ENCODE results near the gene ELAVL2.

The ELAVL2 gene

DNA sequence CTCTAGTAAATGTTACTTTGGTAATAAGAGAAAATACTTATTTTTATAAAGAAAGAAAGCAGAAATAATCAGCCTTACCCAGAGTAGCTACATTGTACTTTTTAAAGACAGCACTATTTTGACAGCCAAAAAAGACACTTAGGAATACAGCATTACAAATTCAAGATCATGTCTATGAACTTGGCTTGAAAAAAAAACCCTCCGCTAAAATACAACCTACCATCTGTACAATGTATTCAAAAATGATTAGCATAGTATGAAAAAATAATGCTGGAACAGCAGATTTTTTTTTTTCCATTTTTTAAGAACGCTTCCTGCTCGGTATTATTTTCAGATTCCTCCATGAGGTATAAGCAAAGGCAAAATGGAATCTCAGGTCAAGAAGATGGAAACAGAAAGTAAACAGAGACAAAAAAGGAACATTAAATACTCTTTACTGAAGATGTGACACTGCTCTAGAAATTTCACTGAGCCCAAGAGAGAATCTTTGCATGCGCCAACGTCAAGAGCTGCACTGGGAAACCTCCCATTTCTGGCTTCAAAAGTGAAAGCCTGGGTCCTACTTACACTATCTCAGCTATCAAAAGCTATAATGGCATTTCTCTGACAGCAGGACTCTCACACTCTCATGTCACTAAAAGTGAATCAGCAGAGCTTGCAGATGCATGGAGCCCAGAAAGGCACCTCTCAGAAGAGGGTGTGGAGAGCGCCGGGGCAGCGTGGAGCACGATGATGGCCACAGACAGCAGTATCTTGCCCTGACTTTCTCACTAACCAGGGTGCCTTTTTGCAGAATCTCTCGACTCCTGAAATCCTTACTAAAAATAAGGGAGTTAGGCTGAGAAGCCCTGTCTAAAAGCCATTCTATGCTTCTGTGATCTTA lies 167.4 kb downstream of the ELAVL2 start:
- DNase-seq, result no peak

DNA sequence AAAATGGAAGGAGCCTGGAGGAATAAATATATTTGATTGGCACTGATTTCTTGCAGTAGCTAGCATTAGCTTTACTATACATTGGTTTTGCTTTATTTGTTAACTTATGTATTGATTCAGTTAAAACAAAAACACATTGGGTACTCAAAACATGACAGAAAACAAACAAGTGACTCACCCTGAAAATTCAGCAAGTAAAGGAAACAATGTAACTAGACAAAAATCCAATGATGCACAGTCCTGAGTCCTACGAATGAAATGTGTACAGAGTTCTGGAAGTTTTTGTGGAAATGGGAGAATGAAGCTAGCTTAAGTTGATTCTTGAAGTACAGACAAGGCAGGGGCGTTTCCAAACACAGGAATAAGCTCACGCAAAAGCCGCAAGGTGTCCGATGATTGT lies 175.0 kb downstream of the ELAVL2 start:
- no peak for DNase-seq

DNA sequence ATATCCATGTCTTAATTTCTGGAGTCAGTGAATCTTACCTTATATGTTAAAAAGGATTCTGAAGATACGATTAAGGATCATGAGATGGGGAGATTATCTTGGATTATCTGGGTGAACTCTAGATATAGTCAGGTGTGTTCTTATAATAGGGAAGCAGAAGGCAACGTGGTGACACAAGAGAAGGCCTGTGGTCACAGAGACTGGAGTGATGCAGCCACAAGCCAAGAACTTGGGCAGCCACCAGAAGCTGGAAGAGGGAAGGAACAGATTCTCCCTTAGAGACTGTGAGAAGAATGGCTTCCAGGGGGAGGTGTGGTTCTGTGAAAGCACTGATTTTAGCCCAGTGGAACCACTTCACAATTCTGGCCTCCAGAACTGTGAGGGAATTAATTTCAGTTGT lies 177.4 kb downstream of the ELAVL2 start:
- DNase-seq, result no peak

DNA sequence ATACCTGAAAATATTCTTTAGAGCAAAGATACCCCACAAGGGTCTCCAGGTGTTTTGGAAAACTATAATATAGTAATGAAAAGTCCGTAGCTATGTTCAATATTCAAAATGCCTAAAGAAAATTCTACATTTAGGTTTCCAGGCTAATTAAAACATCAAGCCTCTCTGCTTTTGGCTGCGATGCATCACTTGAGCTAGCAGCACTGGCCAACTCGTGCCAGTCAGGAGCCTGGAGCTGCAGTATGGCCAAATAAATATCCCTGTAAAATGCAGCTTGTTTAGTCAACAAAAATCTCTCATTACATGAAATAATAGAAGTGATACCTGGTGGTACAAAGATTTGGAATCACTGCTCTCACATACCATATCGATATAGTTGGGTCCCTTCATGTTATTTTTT lies 181.1 kb downstream of the ELAVL2 start:
- no peak for DNase-seq

DNA sequence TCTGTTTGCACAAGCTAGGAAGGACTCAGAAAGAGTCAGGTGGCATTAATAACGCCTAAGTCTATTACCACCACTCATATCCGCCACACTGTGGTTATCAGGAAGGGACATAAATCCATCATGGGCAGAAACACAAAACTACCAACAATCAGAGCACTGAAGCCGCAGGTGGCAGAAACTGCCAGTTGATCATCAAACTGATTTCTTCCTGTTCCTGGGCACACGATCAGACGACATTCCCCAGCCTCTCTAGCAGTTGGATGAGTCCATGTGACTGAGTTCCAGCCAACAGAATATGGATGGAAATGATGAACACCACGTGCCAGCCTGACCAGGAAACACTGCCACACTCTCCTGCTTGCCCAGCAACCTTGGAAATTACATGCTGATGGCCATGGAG lies 181.7 kb downstream of the ELAVL2 start:
- no peak for DNase-seq

DNA sequence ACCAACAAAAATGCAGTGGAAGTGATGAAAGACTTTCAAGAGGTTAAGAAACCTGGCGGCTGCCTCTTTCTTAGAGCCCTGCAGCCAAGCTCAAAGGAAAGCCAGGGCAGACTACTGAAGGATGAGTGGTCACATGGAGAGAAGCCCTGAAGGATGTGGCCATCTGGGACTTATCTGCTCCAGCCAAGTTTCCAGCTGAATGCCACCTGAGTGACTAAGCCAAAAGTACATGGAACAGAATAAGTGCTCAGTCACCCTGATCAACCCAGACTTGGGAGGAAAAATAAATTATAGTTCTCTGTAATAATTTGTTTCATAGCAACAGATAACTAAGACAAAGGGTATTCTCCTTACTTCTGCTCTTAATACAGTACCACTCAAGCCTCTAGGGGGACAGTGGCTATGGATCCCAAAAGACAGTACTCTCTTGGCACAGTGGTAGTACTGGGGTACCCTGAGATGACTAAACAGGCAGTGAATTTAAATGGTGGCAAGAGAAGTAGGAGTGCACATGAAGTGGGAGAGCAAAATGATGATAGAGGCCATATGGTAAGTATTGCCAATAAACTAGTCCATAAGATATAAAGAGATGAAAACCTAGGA lies 182.3 kb downstream of the ELAVL2 start:
- DNase-seq, result no peak

Measured in NCI-H1092 (cell line).